Epithelial cell of proximal tubule (primary cell): ENCODE results near the gene TAS2R30. TPM values are rescaled to one million over a fixed set of nuclear protein-coding genes. Genes with fewer than 3 reads are reported as not detected.
"Not testable (repeated sequence)": the region's sequence is repeated elsewhere in the genome, so short reads cannot be mapped to it uniquely, and the experiment has no call there.

Experiments used
- DNase-seq: peaks from one replicate; pipeline ENCODE4 v3.0.0-alpha.2; 2011; ENCODE audit warnings: low read depth
- H3K4me3 ChIP-seq: 2 replicates; pipeline ENCODE4 v1.5.1; 2011; ENCODE audit warnings: low read depth, mild to moderate bottlenecking, low read length
- CTCF ChIP-seq: conservative IDR thresholded peaks from 2 replicates; pipeline ENCODE4 v1.5.1; 2012; ENCODE audit warnings: low read depth, mild to moderate bottlenecking, low read length
- total RNA-seq: library from RNA; depleted of rRNA; stranded (reverse); fragments of >200 nt; gene quantifications from 2 replicates; pipeline ENCODE4 v1.2.3, GENCODE V29; 2015

The TAS2R30 gene
- total RNA-seq, 1 donor from 2014 or later, result 0.12 TPM

GRCh38 chr12:11133816-11134215 lies 628 bp downstream of the TAS2R30 start:
- no peak for TF ChIP-seq CTCF
- no peak for DNase-seq

GRCh38 chr12:11133162-11133561 lies 1.3 kb downstream of the TAS2R30 start:
- no peak for TF ChIP-seq CTCF

More at GRCh38 chr12:11133816-11134215, 628 bp downstream of the TAS2R30 start:
- no peak overlapping the region for H3K4me3 ChIP-seq

GRCh38 chr12:11130999-11131398 lies 3.4 kb downstream of the TAS2R30 start:
- H3K4me3 ChIP-seq, result no peak overlapping the region
- DNase-seq, result no peak
- TF ChIP-seq CTCF, result no peak

More at GRCh38 chr12:11133162-11133561, 1.3 kb downstream of the TAS2R30 start:
- no peak overlapping the region for H3K4me3 ChIP-seq
- no peak for DNase-seq

GRCh38 chr12:11130382-11130781 lies 4.1 kb downstream of the TAS2R30 start:
- H3K4me3 ChIP-seq, result no peak overlapping the region
- no peak for DNase-seq
- TF ChIP-seq CTCF, result no peak

GRCh38 chr12:11114130-11114529 lies 20.3 kb downstream of the TAS2R30 start:
- H3K4me3 ChIP-seq, DNase-seq: not testable (repeated sequence)

GRCh38 chr12:11111213-11111612 lies 23.2 kb downstream of the TAS2R30 start:
- not testable (repeated sequence) for H3K4me3 ChIP-seq, DNase-seq

GRCh38 chr12:11108862-11109261 lies 25.6 kb downstream of the TAS2R30 start:
- no peak for TF ChIP-seq CTCF
- no peak overlapping the region for H3K4me3 ChIP-seq
- DNase-seq, result no peak

- DNase-seq, result no peak
- no peak for TF ChIP-seq CTCF
- H3K4me3 ChIP-seq, result no peak overlapping the region
These were observed 26.7 kb downstream of the TAS2R30 start for GRCh38 chr12:11107719-11108118.
